22Rv1 (cell line): ENCODE data around the gene TST.

Source experiments
- H3K27ac ChIP-seq: fragments of 450-650 bp; 2 replicates; pipeline ENCODE4 v1.5.1; 2017
- CTCF ChIP-seq: fragments of 450-650 bp; IDR thresholded peaks from 2 replicates; pipeline ENCODE4 v1.5.1; 2017; ENCODE audit warnings: mild to moderate bottlenecking
- ZFX ChIP-seq: fragments of 450-650 bp; IDR thresholded peaks from 2 replicates; pipeline ENCODE4 v1.6.1; 2017; ENCODE audit warnings: antibody characterized with exemption, borderline replicate concordance

TST gene

GRCh38 chr22:36965696-36966095 lies 53.6 kb downstream of the TST start:
- TF ChIP-seq CTCF, result no peak
- TF ChIP-seq ZFX, result no peak
- H3K27ac ChIP-seq, result no peak overlapping the region

GRCh38 chr22:36964106-36964505 lies 55.1 kb downstream of the TST start:
- TF ChIP-seq CTCF, result no peak
- TF ChIP-seq ZFX, result no peak
- no peak overlapping the region for H3K27ac ChIP-seq

GRCh38 chr22:36963302-36963701 lies 55.9 kb downstream of the TST start:
- H3K27ac ChIP-seq, result no peak overlapping the region
- TF ChIP-seq CTCF, result no peak
- TF ChIP-seq ZFX, result no peak

GRCh38 chr22:36961626-36962025 lies 57.6 kb downstream of the TST start:
- no peak for TF ChIP-seq ZFX
- TF ChIP-seq CTCF, result no peak
- H3K27ac ChIP-seq, result no peak overlapping the region
